IPS-20b (cell line): ENCODE data around the gene ALK.
"Not testable (repeated sequence)": the region's sequence is repeated elsewhere in the genome, so short reads cannot be mapped to it uniquely, and the experiment has no call there.

ENCODE experiments used
- H3K27ac ChIP-seq: one replicate; pipeline ENCODE4 v1.5.1; 2013; ENCODE audit warnings: low read length
- H3K27me3 ChIP-seq: 2 replicates; pipeline ENCODE4 v1.6.1; 2013; ENCODE audit warnings: mild to moderate bottlenecking, low read length, inconsistent platforms; ENCODE audit not compliant: insufficient read depth
- H3K36me3 ChIP-seq: 2 replicates; pipeline ENCODE4 v1.6.1; 2013; ENCODE audit warnings: low read depth, mild to moderate bottlenecking, inconsistent platforms, low read length, moderate library complexity; ENCODE audit not compliant: insufficient read depth
- H3K4me1 ChIP-seq: 2 replicates; pipeline ENCODE4 v1.6.1; 2013; ENCODE audit warnings: mild to moderate bottlenecking, control low read depth, inconsistent platforms, low read length, moderate library complexity; ENCODE audit not compliant: insufficient read depth
- H3K4me3 ChIP-seq: 2 replicates; pipeline ENCODE4 v1.5.1; 2013; ENCODE audit warnings: mild to moderate bottlenecking, low read length, inconsistent platforms
- H3K9ac ChIP-seq: 2 replicates; pipeline ENCODE4 v1.6.1; 2013; ENCODE audit warnings: low read depth, mild to moderate bottlenecking, inconsistent platforms, low read length, moderate library complexity
- H3K9me3 ChIP-seq: 2 replicates; pipeline ENCODE4 v1.6.1; 2013; ENCODE audit warnings: mild to moderate bottlenecking, low read depth, low read length, inconsistent platforms; ENCODE audit not compliant: insufficient read depth

Gene ALK

DNA sequence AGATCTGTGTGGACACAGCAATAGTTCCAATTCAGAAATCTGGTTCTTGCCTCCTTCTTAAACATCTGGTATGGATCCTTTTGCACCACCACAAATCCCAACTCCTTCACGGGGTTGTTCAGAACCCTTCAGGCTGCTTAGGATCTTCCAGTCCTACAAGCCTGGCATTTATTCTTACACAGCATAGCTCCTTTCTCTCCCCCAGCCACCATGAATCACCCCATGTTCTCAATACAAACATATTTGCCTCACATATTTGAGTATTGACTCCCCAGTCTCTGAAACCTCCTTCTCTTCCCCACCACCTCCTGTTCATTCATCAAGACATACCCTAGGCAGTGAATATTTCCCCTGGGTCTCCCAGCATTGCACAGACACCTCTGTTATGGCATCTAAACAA, 155.2 kb downstream of the ALK start:
- Histone ChIP-seq H3K27ac (no peak overlapping the region), H3K4me3 (no peak overlapping the region), H3K36me3 (no peaks in the 10 kb centered on the region), H3K9me3 (no peaks in the 10 kb centered on the region), H3K27me3 (no peaks in the 10 kb centered on the region), H3K9ac (no peak overlapping the region), H3K4me1 (no peaks in the 10 kb centered on the region)

DNA sequence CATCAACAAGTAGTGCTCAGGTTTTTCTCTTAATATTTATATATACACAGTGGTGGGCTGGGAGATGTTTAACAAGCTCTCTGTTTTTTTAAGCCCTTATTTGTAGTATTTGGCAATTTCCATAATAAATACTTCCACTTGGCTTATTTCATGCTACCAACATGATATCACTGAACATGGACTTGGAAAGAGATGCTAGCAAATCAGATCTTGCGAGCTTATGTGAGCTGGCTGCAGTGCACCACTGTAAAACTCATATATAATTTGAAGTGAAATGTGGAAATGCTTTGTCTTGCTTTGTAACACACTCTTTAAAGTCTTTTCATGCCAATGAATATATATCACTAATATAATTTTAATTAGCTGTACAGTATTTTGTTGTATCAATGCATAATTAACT, 155.7 kb downstream of the ALK start:
- H3K27me3 ChIP-seq = no peaks in the 10 kb centered on the region
- H3K27ac ChIP-seq = no peak overlapping the region
- no peaks in the 10 kb centered on the region for H3K36me3 ChIP-seq

DNA sequence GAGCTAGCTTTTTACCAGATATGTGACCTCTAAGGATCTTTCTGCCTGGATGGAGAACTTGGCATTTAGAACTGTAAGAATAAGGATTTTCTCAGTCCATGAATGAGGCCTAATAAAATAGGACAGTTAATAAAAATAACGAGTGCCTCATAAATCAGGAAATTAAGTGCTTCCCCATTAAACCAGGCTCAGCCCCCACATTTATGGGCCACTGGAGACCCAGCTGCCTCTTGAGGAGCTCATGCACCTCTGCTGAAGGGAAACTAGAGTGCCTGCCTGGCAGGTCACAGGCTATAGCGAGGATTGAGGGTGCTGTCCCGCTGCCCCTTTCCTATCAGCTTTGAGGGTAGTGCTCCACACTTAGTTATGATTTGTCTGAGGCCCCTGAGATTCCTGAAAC, 158.0 kb downstream of the ALK start:
- Histone ChIP-seq H3K9me3 (no peaks in the 10 kb centered on the region), H3K36me3 (no peaks in the 10 kb centered on the region), H3K9ac (no peak overlapping the region), H3K4me1 (no peaks in the 10 kb centered on the region), H3K27ac (no peak overlapping the region), H3K27me3 (no peaks in the 10 kb centered on the region), H3K4me3 (no peak overlapping the region)

More for the DNA sequence above, 155.7 kb downstream of the ALK start:
- Histone ChIP-seq H3K9me3 (no peaks in the 10 kb centered on the region), H3K4me1 (no peaks in the 10 kb centered on the region), H3K4me3 (no peak overlapping the region), H3K9ac (no peak overlapping the region)

DNA sequence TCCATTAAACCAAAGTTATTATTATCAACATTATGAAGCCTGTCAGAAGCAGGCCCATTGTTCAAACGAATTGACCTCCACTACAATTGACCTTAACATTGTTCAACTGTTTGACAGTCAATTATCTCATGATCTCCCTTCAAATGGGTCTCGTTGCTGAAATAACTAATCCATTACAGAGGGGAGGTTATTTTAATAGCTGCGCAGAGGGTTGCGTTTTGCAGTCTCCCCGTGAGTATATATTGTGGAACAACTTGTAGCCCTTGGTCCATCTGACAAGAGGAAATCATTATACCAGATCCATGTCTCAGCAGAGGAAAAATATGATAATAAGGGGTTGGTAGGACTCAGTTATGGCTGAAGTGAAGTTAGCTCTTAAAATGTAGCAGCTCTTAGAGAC, 159.1 kb downstream of the ALK start:
- H3K9me3 ChIP-seq = no peaks in the 10 kb centered on the region
- H3K4me3 ChIP-seq = no peak overlapping the region
- no peaks in the 10 kb centered on the region for H3K4me1 ChIP-seq
- no peaks in the 10 kb centered on the region for H3K27me3 ChIP-seq
- H3K36me3 ChIP-seq = no peaks in the 10 kb centered on the region
- no peak overlapping the region for H3K27ac ChIP-seq
- H3K9ac ChIP-seq = no peak overlapping the region

DNA sequence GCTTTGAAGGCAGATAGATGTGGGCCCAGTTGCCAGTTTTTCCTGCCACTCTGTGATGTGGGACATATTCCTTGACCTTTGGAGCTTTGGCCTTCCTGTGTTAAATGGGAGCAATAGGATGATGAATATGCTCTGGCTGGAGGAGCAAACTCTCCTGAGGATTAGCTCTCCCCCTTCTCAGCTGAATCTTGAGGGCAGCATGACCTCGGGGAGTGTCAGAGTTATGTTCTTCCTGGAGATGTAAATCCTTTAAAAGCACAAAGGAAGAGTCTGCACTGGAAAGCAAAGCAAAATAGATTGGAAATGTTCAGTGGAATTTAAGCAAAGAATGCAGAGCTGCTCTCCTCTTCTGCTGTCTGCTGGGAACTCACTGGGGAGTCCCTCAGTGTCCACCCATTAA, 160.1 kb downstream of the ALK start:
- Histone ChIP-seq H3K4me1 (no peaks in the 10 kb centered on the region), H3K27me3 (no peaks in the 10 kb centered on the region), H3K9ac (no peak overlapping the region), H3K4me3 (no peak overlapping the region), H3K27ac (no peak overlapping the region), H3K36me3 (no peaks in the 10 kb centered on the region), H3K9me3 (no peaks in the 10 kb centered on the region)

DNA sequence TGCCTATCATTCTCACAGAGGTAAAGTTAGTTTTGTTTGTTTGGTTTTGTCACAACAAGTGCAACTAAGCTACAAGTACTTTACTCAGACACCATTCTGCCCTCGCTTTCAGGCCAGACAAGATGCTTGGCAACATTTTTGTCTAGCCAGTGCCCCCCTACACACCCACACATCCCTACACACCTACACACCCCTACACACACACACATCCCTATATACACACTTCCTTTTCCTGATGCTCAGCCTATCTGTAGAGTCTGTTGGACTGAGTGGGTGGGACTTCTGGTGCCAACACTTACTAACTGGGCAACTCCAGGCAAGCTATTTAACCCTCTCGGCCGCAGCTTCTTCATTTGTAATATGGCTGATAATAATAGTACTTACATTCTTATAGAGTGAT, 161.4 kb downstream of the ALK start:
- no peaks in the 10 kb centered on the region for H3K4me1 ChIP-seq
- H3K9me3 ChIP-seq = no peaks in the 10 kb centered on the region
- no peak overlapping the region for H3K27ac ChIP-seq
- H3K9ac ChIP-seq = no peak overlapping the region
- no peak overlapping the region for H3K4me3 ChIP-seq
- no peaks in the 10 kb centered on the region for H3K36me3 ChIP-seq
- no peaks in the 10 kb centered on the region for H3K27me3 ChIP-seq

DNA sequence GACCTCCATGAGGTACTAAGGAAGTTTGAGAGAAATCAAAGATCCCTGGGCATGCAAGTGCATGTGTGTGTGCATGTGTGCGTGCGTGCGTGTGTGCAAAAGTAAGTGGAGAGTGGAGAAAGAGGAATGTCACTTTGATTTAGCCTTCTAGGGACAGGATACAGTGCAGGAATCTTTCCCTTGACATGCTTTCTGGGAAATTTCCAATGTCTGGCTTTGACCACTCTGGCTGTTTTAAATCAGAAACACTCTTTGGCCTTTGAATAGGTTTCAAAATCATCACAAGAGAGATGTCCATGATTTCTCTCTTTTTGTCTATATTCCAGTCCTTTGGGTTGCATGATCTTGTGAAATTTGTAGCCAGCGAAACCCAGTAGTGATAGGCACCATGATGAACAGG, 162.0 kb downstream of the ALK start:
- Histone ChIP-seq H3K9ac (no peak overlapping the region), H3K4me3 (no peak overlapping the region), H3K9me3 (no peaks in the 10 kb centered on the region), H3K36me3 (no peaks in the 10 kb centered on the region), H3K27ac (no peak overlapping the region), H3K27me3 (no peaks in the 10 kb centered on the region), H3K4me1 (no peaks in the 10 kb centered on the region)

DNA sequence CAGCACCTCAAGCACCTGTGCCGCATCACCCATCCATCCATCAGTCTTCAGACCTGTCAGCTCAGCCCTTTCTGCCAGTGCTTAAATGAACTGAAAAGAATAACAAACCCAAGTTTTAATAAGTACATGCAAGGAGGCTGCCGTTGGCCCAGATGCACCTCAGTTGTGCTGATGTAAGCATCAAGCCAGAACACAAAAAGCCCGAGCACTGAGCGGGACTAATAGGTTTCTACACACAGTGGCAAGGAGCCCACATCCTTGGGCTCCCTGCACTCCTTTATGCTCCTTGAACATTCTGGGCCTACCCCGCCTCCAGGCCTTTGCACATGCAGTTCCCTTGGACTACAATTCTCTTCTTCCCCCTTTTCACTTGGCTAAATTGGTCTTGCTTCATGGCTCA, 165.6 kb downstream of the ALK start:
- H3K9ac ChIP-seq = no peak overlapping the region
- H3K27me3 ChIP-seq = no peaks in the 10 kb centered on the region
- H3K4me3 ChIP-seq = no peak overlapping the region
- no peaks in the 10 kb centered on the region for H3K4me1 ChIP-seq
- no peaks in the 10 kb centered on the region for H3K9me3 ChIP-seq
- H3K27ac ChIP-seq = no peak overlapping the region
- no peaks in the 10 kb centered on the region for H3K36me3 ChIP-seq

DNA sequence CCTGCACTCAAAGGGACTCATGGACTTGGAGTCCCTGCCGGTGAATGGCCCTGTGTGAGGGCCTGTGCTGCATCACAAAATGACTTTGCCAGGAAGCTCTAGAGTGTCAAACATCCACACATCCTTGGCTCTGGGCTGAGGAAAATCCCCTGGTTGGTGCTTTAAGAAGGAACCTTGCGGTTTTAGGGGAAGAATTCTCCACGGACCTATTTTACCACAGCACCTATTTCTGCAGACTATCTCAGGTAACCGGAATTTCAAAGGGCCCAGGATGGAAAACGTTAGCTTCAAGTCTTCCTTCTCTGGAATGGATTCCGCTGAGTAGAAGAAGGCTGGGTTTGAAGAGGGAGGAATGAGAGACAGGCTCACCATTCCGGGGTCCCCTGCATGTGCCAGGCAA, 166.2 kb downstream of the ALK start:
- Histone ChIP-seq H3K27ac (no peak overlapping the region), H3K27me3 (no peaks in the 10 kb centered on the region), H3K9me3 (no peaks in the 10 kb centered on the region), H3K4me1 (no peaks in the 10 kb centered on the region), H3K4me3 (no peak overlapping the region), H3K9ac (no peak overlapping the region), H3K36me3 (no peaks in the 10 kb centered on the region)

DNA sequence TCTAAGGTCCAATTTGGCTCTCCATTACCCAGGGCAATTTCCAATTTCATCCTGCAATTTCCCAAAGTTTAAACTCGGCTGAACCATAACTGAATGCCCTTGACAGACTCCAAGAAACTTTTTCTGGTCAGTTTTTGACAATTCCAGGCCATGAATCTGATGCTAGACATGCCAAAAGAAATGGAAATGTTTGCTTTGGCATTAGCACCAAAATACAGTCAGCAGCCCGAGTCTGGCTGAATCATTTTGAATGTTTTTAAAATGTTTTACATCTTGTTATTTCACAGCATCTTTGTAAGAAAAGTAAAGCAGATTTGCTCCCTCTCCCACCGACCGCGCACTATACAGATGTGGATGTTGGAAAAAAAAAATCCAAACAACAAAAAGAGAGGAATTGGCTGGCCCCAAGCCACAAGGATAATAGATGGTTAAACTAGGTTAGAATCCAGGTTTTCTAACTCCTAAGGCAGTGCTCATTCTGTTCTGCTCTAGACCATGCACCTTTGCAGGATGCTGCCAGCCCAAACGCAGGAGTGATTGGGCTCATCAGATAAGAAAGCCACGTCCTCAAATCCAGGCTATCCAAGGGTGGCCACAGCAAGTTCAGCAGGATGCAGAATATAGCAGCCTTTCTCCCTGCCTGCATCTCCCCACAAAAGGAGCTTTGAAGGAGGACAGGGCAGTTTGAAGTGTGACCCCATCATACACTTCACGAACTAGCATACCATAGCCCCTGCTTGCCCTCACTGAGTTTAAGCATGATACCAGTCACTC, 167.5 kb downstream of the ALK start:
- Histone ChIP-seq H3K9ac (no peak overlapping the region), H3K36me3 (no peaks in the 10 kb centered on the region), H3K4me3 (no peak overlapping the region), H3K27me3 (no peaks in the 10 kb centered on the region), H3K27ac (no peak overlapping the region), H3K9me3 (no peaks in the 10 kb centered on the region), H3K4me1 (no peaks in the 10 kb centered on the region)

DNA sequence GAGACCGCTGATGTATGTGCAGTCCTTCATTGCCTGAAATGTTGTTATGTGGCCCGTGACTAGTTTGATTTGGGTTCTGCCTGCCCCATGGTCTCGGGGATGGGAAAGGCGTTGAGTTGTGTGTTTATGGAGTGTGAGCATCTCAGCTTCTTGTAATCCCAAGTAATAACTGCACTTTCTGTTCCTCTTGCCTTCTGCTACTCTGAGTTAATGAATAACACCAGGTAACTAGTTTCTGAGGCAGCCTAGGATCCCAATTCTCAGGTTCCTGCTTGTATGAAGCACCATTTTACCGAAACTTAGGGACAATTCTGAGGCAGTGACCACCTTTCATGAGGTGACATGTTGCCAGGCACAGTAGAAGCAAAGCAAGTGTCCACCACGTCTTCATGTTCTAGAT, 170.0 kb downstream of the ALK start:
- no peak overlapping the region for H3K27ac ChIP-seq
- no peaks in the 10 kb centered on the region for H3K27me3 ChIP-seq
- no peaks in the 10 kb centered on the region for H3K4me1 ChIP-seq
- no peaks in the 10 kb centered on the region for H3K9me3 ChIP-seq
- no peaks in the 10 kb centered on the region for H3K36me3 ChIP-seq
- no peak overlapping the region for H3K9ac ChIP-seq
- no peak overlapping the region for H3K4me3 ChIP-seq

DNA sequence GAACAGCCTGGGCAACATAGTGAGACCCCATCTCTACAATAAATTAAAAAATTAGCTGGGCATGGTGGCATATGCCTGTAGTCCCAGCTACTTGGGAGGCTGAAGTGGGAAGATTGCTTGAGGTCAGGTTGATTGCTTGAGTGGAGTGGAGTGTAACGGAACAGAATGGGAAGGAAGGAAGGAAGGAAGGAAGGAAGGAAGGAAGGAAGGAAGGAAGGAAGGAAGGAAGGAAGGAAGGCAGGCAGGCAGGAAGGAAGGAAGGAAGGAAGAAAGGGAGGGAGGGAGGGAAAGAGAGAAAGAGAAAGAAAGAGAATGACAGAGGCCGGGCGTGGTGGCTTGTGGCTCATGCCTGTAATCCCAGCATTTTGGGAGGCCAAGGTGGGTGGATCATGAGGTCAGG, 170.9 kb downstream of the ALK start:
- not testable (repeated sequence) for H3K36me3 ChIP-seq, H3K27ac ChIP-seq, H3K9ac ChIP-seq, H3K4me3 ChIP-seq, H3K4me1 ChIP-seq, H3K27me3 ChIP-seq, H3K9me3 ChIP-seq
